CD4-positive, alpha-beta T cell treated with Interleukin-17A for 1 hour (primary cell): ENCODE data around the gene CCT2.

ENCODE experiments used
- DNase-seq: peaks from one replicate; pipeline ENCODE4 v3.0.0-alpha.2; 2020

The CCT2 gene

GRCh38 chr12:69585189-69586062 is at the start of gene CCT2:
CCT2 (plus strand) TSS chr12:69585459; CDS start chr12:69585522, 63 bp downstream.
- peak; percentile 96 for DNase-seq

GRCh38 chr12:69540987-69541386 is 44.3 kb upstream of the CCT2 start:
- no peak for DNase-seq

- no peak for DNase-seq
Observed at GRCh38 chr12:69544087-69544486, 41.2 kb upstream of the CCT2 start.

GRCh38 chr12:69545081-69545480 is 40.2 kb upstream of the CCT2 start:
- DNase-seq, result no peak

- DNase-seq, result no peak
Observed at GRCh38 chr12:69546693-69547438, 38.4 kb upstream of the CCT2 start.

- DNase-seq, result no peak
Observed at GRCh38 chr12:69548687-69549086, 36.6 kb upstream of the CCT2 start.

GRCh38 chr12:69550569-69551350 is 34.5 kb upstream of the CCT2 start:
- no peak for DNase-seq

GRCh38 chr12:69553628-69554248 is 31.5 kb upstream of the CCT2 start:
- DNase-seq, result no peak

- no peak for DNase-seq
Observed at GRCh38 chr12:69555461-69555860, 29.8 kb upstream of the CCT2 start.

- DNase-seq, result no peak
Observed at GRCh38 chr12:69556383-69556782, 28.9 kb upstream of the CCT2 start.

- no peak for DNase-seq
Observed at GRCh38 chr12:69563166-69563762, 22.0 kb upstream of the CCT2 start.

GRCh38 chr12:69566603-69567002 is 18.7 kb upstream of the CCT2 start:
- DNase-seq, result no peak

GRCh38 chr12:69569236-69569635 is 16.0 kb upstream of the CCT2 start:
- no peak for DNase-seq

GRCh38 chr12:69570000-69570516 is 15.2 kb upstream of the CCT2 start:
- no peak for DNase-seq

GRCh38 chr12:69570545-69571399 is 14.5 kb upstream of the CCT2 start:
- peak; percentile 86 for DNase-seq

GRCh38 chr12:69575346-69575745 is 9.9 kb upstream of the CCT2 start:
- DNase-seq, result no peak

GRCh38 chr12:69578283-69578682 is 7.0 kb upstream of the CCT2 start:
- DNase-seq, result no peak

GRCh38 chr12:69579029-69579428 is 6.2 kb upstream of the CCT2 start:
- no peak for DNase-seq

- DNase-seq, result no peak
Observed at GRCh38 chr12:69580074-69580473, 5.2 kb upstream of the CCT2 start.

GRCh38 chr12:69583203-69583602 is 2.1 kb upstream of the CCT2 start:
- no peak for DNase-seq

GRCh38 chr12:69588527-69588926 is 3.3 kb downstream of the CCT2 start:
- no peak for DNase-seq
